ENCODE results near the gene C19orf81. TPM values are rescaled to one million over a fixed set of nuclear protein-coding genes. Genes with fewer than 3 reads are reported as not detected.

Gene C19orf81
- total and polyA plus RNA-seq, 7 donors: 0.50 to 1.8 (median 1.0) TPM; not detected in 3

DNA sequence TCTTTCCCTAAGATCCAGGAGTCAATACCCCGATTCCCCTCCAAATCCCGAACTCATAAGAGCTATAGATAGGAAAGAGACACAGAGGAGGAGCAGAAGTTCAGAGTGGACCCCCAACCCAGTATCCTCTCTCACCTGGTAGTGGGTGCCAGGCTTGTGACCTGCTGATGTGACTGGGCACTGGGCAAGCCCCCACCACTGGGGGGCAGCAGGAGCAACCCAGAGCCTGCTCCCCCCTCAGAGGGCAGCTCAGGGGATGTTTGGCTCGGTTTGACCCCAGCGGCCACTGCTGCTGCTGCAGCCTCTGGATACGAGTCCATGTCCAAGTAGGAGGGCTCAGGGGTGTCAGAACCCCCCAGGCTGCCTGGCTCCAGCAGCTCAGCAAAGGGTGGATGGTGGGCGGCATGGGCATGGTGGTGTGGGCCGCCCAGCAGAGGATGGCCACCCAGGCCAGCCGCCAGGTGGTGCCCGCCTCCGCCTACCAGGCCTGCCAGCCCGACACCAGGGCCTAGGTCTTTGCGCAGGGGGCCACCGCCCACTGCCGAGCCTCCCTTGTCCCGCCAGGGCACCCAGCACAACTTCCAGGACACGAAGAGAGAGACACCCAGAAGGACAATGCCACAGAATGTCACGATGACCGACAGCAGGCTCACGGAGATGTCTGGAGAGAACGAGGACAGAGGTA is 17.0 kb upstream of the C19orf81 start:
- Histone ChIP-seq H3K4me1 (no peaks in the 10 kb centered on the region), H3K36me3 (ENCODE audit: insufficient read depth in 1 of 2, low read depth in 1 of 2) (no peaks in the 10 kb centered on the region), H3K27me3 (ENCODE audit: insufficient read depth in 3 of 3, low read length in 2 of 3) (peaks cover 0 to 13% (median 12%) of the 10 kb centered on the region in 3 donors), H3K9me3 (no peaks in the 10 kb centered on the region), H3K27ac (no peak overlapping the region), H3K4me3 (no peak overlapping the region)
- WGBS, 3 donors: 63 to 70% (median 70%) methylated on average over 19 to 20 of the region's 20 CpGs
- DNase-seq (no peak), ATAC-seq (no peak)
- no peak for TF ChIP-seq CTCF (IDR thresholded peaks at IDR 0.05)
- intact Hi-C loops (cut with DNase I): no loop called here

- H3K9me3 ChIP-seq: no peaks in the 10 kb centered on the region
- no peak overlapping the region for H3K27ac ChIP-seq
- ATAC-seq (no peak), DNase-seq (no peak)
- no peak overlapping the region for H3K4me3 ChIP-seq
- peaks cover 0 to 23% (median 20%) of the 10 kb centered on the region in 3 donors for H3K27me3 ChIP-seq (ENCODE audit: insufficient read depth in 3 of 3, low read length in 2 of 3)
- H3K4me1 ChIP-seq: no peaks in the 10 kb centered on the region
- H3K36me3 ChIP-seq (ENCODE audit: insufficient read depth in 1 of 2, low read depth in 1 of 2): no peaks in the 10 kb centered on the region
- 72 to 78% (median 76%) methylated on average over 2 of the region's 2 CpGs for WGBS, 3 donors
- intact Hi-C loops (cut with DNase I): no loop called here
- TF ChIP-seq CTCF (IDR thresholded peaks at IDR 0.05): no peak
Observed at GRCh38 chr19:50633359-50633758, 15.9 kb upstream of the C19orf81 start.

GRCh38 chr19:50633973-50634372 is 15.3 kb upstream of the C19orf81 start:
- Histone ChIP-seq H3K36me3 (ENCODE audit: insufficient read depth in 1 of 2, low read depth in 1 of 2) (no peaks in the 10 kb centered on the region), H3K27ac (no peak overlapping the region), H3K9me3 (no peaks in the 10 kb centered on the region), H3K4me1 (no peaks in the 10 kb centered on the region), H3K4me3 (no peak overlapping the region), H3K27me3 (ENCODE audit: insufficient read depth in 3 of 3, low read length in 2 of 3) (peaks cover 0 to 28% (median 22%) of the 10 kb centered on the region in 3 donors)
- 94 to 97% (median 96%) methylated on average over 2 of the region's 2 CpGs for WGBS, 3 donors
- TF ChIP-seq CTCF (IDR thresholded peaks at IDR 0.05): no peak
- ATAC-seq (no peak), DNase-seq (no peak)
- intact Hi-C loops (cut with DNase I): no loop called here

DNA sequence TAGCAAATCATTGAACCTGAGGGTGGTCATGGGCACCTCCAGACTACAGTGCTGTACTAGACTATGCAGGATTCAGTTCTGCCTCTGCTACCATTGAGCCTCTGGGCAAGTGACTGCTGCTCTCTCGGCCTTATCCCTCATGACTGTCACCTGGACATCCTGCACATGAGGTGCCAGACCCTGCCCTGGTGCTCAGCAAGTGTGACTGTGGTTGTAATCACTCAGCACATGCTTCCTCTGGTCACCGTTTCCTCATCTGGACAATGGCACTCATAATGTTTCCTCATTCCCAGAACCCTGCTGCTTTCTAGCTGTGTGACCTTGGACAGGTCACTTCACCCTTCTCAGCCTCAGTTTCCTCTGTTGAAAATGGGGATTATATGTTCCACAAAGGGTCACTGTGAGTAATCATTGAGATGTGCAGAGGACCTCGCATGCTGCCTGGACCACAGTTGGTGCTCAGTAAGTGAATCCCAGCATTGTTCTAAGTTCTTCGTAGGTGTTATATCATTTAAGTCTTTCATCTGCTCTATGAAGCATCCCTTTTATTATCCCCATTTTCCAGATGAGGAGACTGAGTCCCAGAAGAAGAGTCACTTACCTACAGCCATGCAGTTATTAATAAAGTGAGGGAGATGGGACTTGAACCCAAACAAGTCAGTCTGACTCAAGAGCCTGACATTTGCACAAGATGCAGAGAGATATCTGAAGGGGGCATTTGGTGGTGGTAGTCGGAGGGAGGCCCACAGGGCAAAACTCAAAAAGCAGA is 12.7 kb upstream of the C19orf81 start:
- Histone ChIP-seq H3K36me3 (ENCODE audit: insufficient read depth in 1 of 2, low read depth in 1 of 2) (no peaks in the 10 kb centered on the region), H3K27ac (no peak overlapping the region), H3K9me3 (no peaks in the 10 kb centered on the region), H3K27me3 (ENCODE audit: insufficient read depth in 3 of 3, low read length in 2 of 3) (peaks cover 0 to 44% (median 29%) of the 10 kb centered on the region in 3 donors), H3K4me1 (no peaks in the 10 kb centered on the region), H3K4me3 (no peak overlapping the region)
- intact Hi-C loops (cut with DNase I): no loop called here
- DNase-seq: no peak
- no peak for ATAC-seq
- WGBS, 3 donors: 69 to 77% (median 73%) methylated on average over 5 of the region's 5 CpGs
- no peak for TF ChIP-seq CTCF (IDR thresholded peaks at IDR 0.05)
